ENCODE results near the gene DMAC1.

DMAC1 gene

DNA sequence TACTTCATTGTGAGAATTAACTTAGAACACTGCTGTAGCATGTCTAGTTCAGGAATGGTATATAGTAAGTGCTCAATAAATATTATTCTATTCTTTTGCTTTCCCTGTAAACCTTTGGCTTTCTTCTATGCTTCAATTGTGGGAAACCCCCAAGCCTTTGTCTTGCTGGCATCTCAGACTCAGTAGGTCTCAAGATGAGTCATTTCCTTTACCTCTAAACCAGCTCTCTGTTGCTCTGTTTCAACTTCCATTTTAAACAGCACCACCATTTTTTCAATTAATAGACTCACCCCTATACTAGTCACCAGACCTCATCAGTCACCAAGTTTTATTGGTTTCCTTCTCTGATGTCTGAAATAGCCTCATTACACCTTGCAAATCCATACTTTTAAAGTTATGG lies 43.5 kb downstream of the DMAC1 start:
- DNase-seq (ENCODE audit: low read depth): no peak
- TF ChIP-seq, protein P1, sequence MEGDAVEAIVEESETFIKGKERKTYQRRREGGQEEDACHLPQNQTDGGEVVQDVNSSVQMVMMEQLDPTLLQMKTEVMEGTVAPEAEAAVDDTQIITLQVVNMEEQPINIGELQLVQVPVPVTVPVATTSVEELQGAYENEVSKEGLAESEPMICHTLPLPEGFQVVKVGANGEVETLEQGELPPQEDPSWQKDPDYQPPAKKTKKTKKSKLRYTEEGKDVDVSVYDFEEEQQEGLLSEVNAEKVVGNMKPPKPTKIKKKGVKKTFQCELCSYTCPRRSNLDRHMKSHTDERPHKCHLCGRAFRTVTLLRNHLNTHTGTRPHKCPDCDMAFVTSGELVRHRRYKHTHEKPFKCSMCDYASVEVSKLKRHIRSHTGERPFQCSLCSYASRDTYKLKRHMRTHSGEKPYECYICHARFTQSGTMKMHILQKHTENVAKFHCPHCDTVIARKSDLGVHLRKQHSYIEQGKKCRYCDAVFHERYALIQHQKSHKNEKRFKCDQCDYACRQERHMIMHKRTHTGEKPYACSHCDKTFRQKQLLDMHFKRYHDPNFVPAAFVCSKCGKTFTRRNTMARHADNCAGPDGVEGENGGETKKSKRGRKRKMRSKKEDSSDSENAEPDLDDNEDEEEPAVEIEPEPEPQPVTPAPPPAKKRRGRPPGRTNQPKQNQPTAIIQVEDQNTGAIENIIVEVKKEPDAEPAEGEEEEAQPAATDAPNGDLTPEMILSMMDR (IDR thresholded peaks at IDR 0.05; ENCODE audit: control insufficient read depth, insufficient read depth, low read depth, low read length, missing control alignments): no peak

DNA sequence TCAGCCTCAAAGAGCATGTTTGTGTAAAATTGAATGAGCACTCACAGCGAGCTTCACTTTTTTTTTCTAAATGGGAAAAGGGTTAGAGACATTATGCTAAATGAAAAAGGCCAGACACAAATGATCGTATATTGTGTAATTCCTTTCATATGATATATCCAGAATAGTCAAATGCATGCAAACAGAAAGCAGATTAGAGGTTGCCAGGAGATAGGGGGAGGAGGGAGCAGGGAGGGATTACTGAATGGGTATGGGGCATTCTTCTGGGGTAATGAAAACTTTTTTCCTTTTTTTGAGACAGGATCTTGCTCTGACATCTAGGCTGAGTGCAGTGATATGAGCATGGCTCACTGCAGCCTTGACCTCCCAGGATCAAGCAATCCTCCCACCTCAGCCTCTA lies 47.1 kb downstream of the DMAC1 start:
- TF ChIP-seq, protein P1 (IDR thresholded peaks at IDR 0.05; ENCODE audit: control insufficient read depth, insufficient read depth, low read depth, low read length, missing control alignments): no peak
- H3K4me3 ChIP-seq (ENCODE audit: control insufficient read depth, low read depth, low read length): no peak overlapping the region
- DNase-seq (ENCODE audit: low read depth): no peak

More for the DNA sequence above, 43.5 kb downstream of the DMAC1 start:
- H3K4me3 ChIP-seq (ENCODE audit: control insufficient read depth, low read depth, low read length): no peak overlapping the region

Measured in AG09309 (cell line).